ENCODE measurements around the gene IRF6. TPM values are rescaled to one million over a fixed set of nuclear protein-coding genes. Genes with fewer than 3 reads are reported as not detected.

Gene IRF6
- total and polyA plus RNA-seq, 12 donors, result 5.4 to 60.2 (median 23.4) TPM

GRCh38 chr1:209838537-209838936, 32.6 kb upstream of the IRF6 start:
- Histone ChIP-seq H3K36me3 (replicated peaks in 1 of 2) (peaks cover 0 to 87% of the 10 kb centered on the region in 2 donors), H3K4me3 (no peak overlapping the region), H3K9me3 (replicated peaks in 1 of 3) (no peaks in the 10 kb centered on the region), H3K4me1 (replicated peaks in 1 of 2) (peaks cover 16 to 44% of the 10 kb centered on the region in 2 donors), H3K27me3 (no peaks in the 10 kb centered on the region), H3K27ac (peak overlapping the region in 1 of 5 donors; percentile 92)
- peak in 1 of 7 donors; percentile 34 for DNase-seq
- intact Hi-C loops (cut with DNase I), result no loop called here
- 81 to 87% (median 86%) methylated on average over 5 to 6 of the region's 6 CpGs for WGBS, 4 donors
- TF ChIP-seq POLR2A (IDR thresholded peaks at IDR 0.05) (no peak), CTCF (IDR thresholded peaks at IDR 0.05) (no peak)

GRCh38 chr1:209837671-209838070, 31.7 kb upstream of the IRF6 start:
- WGBS, 4 donors, result 92 to 96% (median 95%) methylated on average over 7 of the region's 7 CpGs
- Histone ChIP-seq H3K27me3 (no peaks in the 10 kb centered on the region), H3K4me1 (replicated peaks in 1 of 2) (peaks cover 16 to 44% of the 10 kb centered on the region in 2 donors), H3K27ac (no peak overlapping the region), H3K36me3 (replicated peaks in 1 of 2) (peaks cover 0 to 87% of the 10 kb centered on the region in 2 donors), H3K9me3 (replicated peaks in 1 of 3) (no peaks in the 10 kb centered on the region), H3K4me3 (no peak overlapping the region)
- intact Hi-C loops (cut with DNase I), result no loop called here
- no peak for DNase-seq
- TF ChIP-seq CTCF (IDR thresholded peaks at IDR 0.05) (no peak), POLR2A (IDR thresholded peaks at IDR 0.05) (no peak)

GRCh38 chr1:209835782-209836298, 29.9 kb upstream of the IRF6 start:
- peak in 2 of 7 donors; percentile 26 to 49 for DNase-seq
- intact Hi-C loops (cut with DNase I), result no loop called here
- Histone ChIP-seq H3K36me3 (replicated peaks in 1 of 2) (peaks cover 0 to 87% of the 10 kb centered on the region in 2 donors), H3K27ac (peak overlapping the region in 4 of 5 donors; percentile 40 to 85 (median 66)), H3K27me3 (no peaks in the 10 kb centered on the region), H3K4me1 (replicated peaks in 1 of 2) (peaks cover 16 to 41% of the 10 kb centered on the region in 2 donors), H3K9me3 (replicated peaks in 1 of 3) (no peaks in the 10 kb centered on the region), H3K4me3 (no peak overlapping the region)
- TF ChIP-seq CTCF (IDR thresholded peaks at IDR 0.05) (no peak), POLR2A (IDR thresholded peaks at IDR 0.05) (no peak)

- Histone ChIP-seq H3K27ac (no peak overlapping the region), H3K27me3 (no peaks in the 10 kb centered on the region), H3K9me3 (replicated peaks in 1 of 3) (no peaks in the 10 kb centered on the region), H3K4me1 (replicated peaks in 1 of 2) (peaks cover 15 to 30% of the 10 kb centered on the region in 2 donors), H3K36me3 (replicated peaks in 1 of 2) (peaks cover 0 to 49% of the 10 kb centered on the region in 2 donors), H3K4me3 (no peak overlapping the region)
- TF ChIP-seq POLR2A (IDR thresholded peaks at IDR 0.05) (no peak), CTCF (IDR thresholded peaks at IDR 0.05) (no peak)
- intact Hi-C loops (cut with DNase I), result no loop called here
- DNase-seq, result no peak
- whole genome bisulfite sequencing, 4 donors, result 82 to 100% (median 97%) methylated on average over 1 of the region's 1 CpG
Observed at GRCh38 chr1:209831615-209832014, 25.7 kb upstream of the IRF6 start.

Measured in adrenal gland (tissue), 12 donors.